ENCODE results near the gene CD48. TPM values are rescaled to one million over a fixed set of nuclear protein-coding genes. Genes with fewer than 3 reads are reported as not detected.

Gene CD48
- total RNA-seq, 6 experiments from 2014 or later: not detected

DNA sequence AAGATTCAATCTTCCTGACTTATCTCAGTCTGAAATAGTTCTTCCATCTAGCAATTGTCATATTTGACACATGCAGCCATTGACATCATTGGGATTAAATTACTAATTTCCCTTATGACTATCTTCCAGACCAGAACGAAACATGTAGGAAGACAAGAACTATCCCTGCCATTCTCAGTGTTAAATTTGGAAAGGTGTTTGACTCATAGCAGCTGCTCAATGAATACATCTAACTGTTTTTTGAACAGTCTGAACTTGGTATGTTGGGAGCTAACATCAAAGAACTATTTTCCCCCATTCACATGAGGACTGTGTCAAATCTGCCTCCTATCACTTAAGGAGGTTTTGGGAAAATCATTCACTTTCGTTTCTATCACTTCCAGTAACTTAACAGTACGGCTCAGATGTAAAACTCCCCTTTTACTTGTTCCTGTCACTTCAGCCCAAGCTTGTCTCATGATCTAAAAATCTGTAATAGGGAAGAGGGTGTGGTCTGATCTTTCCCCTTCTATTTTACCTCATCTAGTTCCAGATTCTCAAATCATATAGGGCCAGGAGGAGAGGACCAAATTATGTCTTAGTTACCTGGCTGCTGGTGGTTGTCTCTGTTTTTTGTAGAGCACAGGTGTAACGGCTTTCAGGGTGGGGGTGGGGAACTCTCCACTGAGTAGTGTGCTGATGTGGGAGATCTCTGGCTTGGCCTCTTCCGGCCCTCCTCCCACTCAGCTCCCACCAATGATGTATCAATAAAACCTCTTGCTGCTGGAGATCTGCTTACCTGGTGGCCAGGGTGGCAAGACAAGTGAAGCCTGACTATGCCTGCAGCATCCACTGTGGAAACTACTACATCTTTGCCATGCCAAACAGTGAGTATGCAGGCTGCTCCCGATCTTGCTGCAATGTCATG is 38.6 kb downstream of the CD48 start:
- DNase-seq: no peak
- Mint-ChIP-seq H3K27me3 (ENCODE audit: insufficient read depth) (peaks cover 2% of the 10 kb centered on the region), H3K9me3 (no peaks in the 10 kb centered on the region), H3K27ac (no peak overlapping the region), H3K36me3 (ENCODE audit: low read depth) (no peaks in the 10 kb centered on the region), H3K4me3 (no peak overlapping the region), H3K4me1 (ENCODE audit: low read depth) (no peaks in the 10 kb centered on the region)
- TF ChIP-seq, protein P1, sequence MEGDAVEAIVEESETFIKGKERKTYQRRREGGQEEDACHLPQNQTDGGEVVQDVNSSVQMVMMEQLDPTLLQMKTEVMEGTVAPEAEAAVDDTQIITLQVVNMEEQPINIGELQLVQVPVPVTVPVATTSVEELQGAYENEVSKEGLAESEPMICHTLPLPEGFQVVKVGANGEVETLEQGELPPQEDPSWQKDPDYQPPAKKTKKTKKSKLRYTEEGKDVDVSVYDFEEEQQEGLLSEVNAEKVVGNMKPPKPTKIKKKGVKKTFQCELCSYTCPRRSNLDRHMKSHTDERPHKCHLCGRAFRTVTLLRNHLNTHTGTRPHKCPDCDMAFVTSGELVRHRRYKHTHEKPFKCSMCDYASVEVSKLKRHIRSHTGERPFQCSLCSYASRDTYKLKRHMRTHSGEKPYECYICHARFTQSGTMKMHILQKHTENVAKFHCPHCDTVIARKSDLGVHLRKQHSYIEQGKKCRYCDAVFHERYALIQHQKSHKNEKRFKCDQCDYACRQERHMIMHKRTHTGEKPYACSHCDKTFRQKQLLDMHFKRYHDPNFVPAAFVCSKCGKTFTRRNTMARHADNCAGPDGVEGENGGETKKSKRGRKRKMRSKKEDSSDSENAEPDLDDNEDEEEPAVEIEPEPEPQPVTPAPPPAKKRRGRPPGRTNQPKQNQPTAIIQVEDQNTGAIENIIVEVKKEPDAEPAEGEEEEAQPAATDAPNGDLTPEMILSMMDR (IDR thresholded peaks at IDR 0.05): no peak

DNA sequence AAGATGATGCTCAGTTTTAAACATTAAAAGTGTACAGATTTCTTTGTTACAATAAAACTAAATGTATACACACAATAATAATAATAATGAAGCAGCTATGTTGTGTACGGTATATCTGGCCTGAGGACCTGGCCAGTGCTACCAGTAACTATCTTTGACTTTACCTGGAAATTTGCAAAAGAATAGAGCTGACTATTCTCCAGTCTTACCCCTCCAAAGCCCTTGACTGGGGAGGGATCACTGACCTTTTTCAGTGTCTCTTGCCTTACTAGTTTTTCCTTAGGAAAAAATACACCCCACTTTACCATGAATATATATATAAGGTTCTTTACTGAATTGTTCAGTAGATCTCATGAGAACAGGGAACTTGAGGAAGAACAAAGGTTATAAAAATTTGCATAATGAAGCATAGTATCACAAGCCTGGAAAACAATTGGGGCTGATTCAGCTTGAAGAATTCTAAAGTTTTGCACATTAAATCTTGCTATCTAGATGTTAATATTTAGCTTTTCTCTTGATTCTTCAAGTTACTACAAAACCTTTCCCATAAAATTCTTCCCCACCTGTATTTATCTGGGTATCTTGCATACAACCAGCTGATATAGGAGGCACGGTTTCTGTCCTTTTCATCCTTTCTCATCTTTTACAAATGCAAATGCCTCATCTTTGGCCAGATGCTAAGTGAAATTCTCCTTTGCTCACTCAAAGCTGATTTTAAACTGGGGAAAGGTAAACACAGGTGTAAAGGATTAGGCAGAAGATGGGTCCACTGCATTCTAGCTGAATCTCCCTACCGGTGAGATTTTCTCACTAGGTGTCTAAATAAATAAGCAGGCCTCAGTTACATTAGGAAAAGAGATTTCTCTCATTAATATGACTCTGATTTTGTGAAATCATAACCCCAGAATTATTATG is 39.8 kb downstream of the CD48 start:
- Mint-ChIP-seq H3K4me1 (ENCODE audit: low read depth) (no peaks in the 10 kb centered on the region), H3K27ac (no peak overlapping the region), H3K36me3 (ENCODE audit: low read depth) (no peaks in the 10 kb centered on the region), H3K9me3 (no peaks in the 10 kb centered on the region), H3K27me3 (ENCODE audit: insufficient read depth) (no peaks in the 10 kb centered on the region; the same call in 1 of the 2 replicates), H3K4me3 (no peak overlapping the region)
- no peak for DNase-seq
- TF ChIP-seq, protein P1 (IDR thresholded peaks at IDR 0.05): no peak

DNA sequence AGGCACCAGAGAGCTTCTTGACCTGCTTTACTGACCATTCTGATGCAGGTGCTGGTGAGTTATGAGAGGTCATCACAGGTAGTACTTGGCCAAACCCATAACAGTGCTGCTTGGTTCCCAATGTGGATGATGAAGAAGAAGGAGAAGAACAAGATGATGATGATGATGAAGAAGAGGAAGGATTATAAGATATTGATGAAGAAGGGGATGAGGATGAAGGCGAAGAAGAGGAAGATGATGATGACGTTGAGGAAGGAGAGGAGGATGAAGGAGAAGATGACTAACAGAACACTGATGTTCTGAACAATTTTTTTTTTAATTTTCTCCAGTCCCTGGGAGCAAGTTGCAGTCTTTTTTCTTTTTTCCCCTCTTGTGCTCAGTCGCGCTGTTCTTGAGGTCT is 40.9 kb downstream of the CD48 start:
- no peaks in the 10 kb centered on the region for H3K36me3 Mint-ChIP-seq (ENCODE audit: low read depth)
- H3K4me1 Mint-ChIP-seq (ENCODE audit: low read depth): no peaks in the 10 kb centered on the region
- H3K9me3 Mint-ChIP-seq: no peaks in the 10 kb centered on the region
- H3K27ac Mint-ChIP-seq: no peak overlapping the region
- H3K27me3 Mint-ChIP-seq (ENCODE audit: insufficient read depth): peaks cover 3% of the 10 kb centered on the region; the same call in 1 of the 2 replicates
- DNase-seq: no peak
- TF ChIP-seq, protein P1 (IDR thresholded peaks at IDR 0.05): no peak
- no peak overlapping the region for H3K4me3 Mint-ChIP-seq

DNA sequence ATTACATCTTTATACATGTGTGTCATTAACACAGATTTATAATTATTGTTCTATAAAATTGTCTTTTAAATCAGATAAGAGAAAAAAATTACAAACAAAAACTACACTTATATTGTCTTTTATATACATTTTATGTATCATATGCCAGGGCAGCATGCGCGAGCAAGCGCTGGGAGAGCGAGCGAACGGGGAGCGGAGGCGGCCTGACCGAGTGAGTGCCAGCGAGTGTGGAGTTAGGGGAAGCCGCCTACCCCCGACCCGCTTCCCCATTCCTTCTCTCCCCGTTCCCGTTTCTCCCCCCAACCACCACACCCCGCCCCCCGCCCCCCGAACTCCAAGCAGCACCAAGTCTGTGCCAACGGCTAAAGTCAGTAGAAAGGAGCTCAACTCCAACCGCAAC is 41.8 kb downstream of the CD48 start:
- no peaks in the 10 kb centered on the region for H3K36me3 Mint-ChIP-seq (ENCODE audit: low read depth)

DNA sequence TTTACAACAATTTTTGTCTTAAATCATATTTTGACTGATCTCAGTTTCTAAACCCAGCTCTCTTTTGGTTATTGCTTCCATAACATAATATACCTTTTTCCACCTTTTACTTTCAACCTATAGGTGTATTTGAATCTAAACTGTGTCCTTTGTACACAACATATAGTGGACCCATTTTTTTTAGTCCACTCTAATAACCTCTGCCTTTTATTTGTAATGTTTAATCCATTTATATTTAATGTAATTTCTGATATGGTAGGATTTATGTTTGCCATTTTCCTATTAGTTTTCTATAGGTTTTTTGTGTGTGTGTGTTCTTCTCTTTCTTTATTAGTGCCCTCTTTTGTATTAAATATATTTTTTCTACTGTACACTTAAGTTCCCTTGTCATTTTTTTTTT is 42.3 kb downstream of the CD48 start:
- DNase-seq: no peak
- no peak overlapping the region for H3K4me3 Mint-ChIP-seq
- TF ChIP-seq, protein P1 (IDR thresholded peaks at IDR 0.05): no peak
- no peaks in the 10 kb centered on the region for H3K36me3 Mint-ChIP-seq (ENCODE audit: low read depth)
- no peaks in the 10 kb centered on the region for H3K4me1 Mint-ChIP-seq (ENCODE audit: low read depth)
- H3K27me3 Mint-ChIP-seq (ENCODE audit: insufficient read depth): peaks cover 3% of the 10 kb centered on the region
- no peak overlapping the region for H3K27ac Mint-ChIP-seq
- H3K9me3 Mint-ChIP-seq: no peaks in the 10 kb centered on the region

More for the DNA sequence above, 41.8 kb downstream of the CD48 start:
- Mint-ChIP-seq H3K27me3 (ENCODE audit: insufficient read depth) (peaks cover 3% of the 10 kb centered on the region; the same call in 1 of the 2 replicates), H3K4me1 (ENCODE audit: low read depth) (no peaks in the 10 kb centered on the region), H3K4me3 (no peak overlapping the region), H3K27ac (no peak overlapping the region), H3K9me3 (no peaks in the 10 kb centered on the region)
- DNase-seq: no peak
- TF ChIP-seq, protein P1 (IDR thresholded peaks at IDR 0.05): no peak

All from HFFc6 (cell line).